H9 (cell line): ENCODE measurements around the gene RANGAP1. TPM values are rescaled to one million over a fixed set of nuclear protein-coding genes. Genes with fewer than 3 reads are reported as not detected.

Source experiments
- DNase-seq: peaks from one replicate; pipeline ENCODE4 v3.0.0-alpha.2; 2017
- H2AFZ ChIP-seq: one replicate; pipeline ENCODE4 v1.6.1; 2013; ENCODE audit warnings: mild to moderate bottlenecking, low read length, control low read depth, moderate library complexity
- H2AK5ac ChIP-seq: 2 replicates; pipeline ENCODE4 v1.6.1; 2013; ENCODE audit warnings: low read length, control low read depth, mixed read lengths; ENCODE audit not compliant: insufficient read length
- H2BK120ac ChIP-seq: one replicate; pipeline ENCODE4 v1.6.1; 2013; ENCODE audit warnings: low read depth, mild to moderate bottlenecking, low read length, control low read depth, inconsistent platforms; ENCODE audit not compliant: poor library complexity, severe bottlenecking
- H2BK12ac ChIP-seq: 2 replicates; pipeline ENCODE4 v1.6.1; 2013; ENCODE audit warnings: low read length, control low read depth, mixed read lengths, low read depth; ENCODE audit not compliant: insufficient read length
- H2BK15ac ChIP-seq: 2 replicates; pipeline ENCODE4 v1.6.1; 2013; ENCODE audit warnings: low read depth, low read length, control low read depth
- H2BK20ac ChIP-seq: one replicate; pipeline ENCODE4 v1.6.1; 2013; ENCODE audit warnings: low read depth, mild to moderate bottlenecking, low read length, control low read depth, inconsistent platforms; ENCODE audit not compliant: poor library complexity, severe bottlenecking
- H2BK5ac ChIP-seq: 2 replicates; pipeline ENCODE4 v1.6.1; 2013; ENCODE audit warnings: low read length, control low read depth, mixed read lengths; ENCODE audit not compliant: insufficient read length
- H3K14ac ChIP-seq: 2 replicates; pipeline ENCODE4 v1.6.1; 2013; ENCODE audit warnings: low read length, control low read depth; ENCODE audit not compliant: insufficient read depth
- H3K18ac ChIP-seq: 2 replicates; pipeline ENCODE4 v1.6.1; 2013; ENCODE audit warnings: low read depth, mild to moderate bottlenecking, mixed read lengths, low read length, control low read depth; ENCODE audit not compliant: insufficient read length
- H3K23ac ChIP-seq: 2 replicates; pipeline ENCODE4 v1.6.1; 2013; ENCODE audit warnings: low read length, control low read depth, mixed read lengths, low read depth; ENCODE audit not compliant: insufficient read length
- H3K23me2 ChIP-seq: 2 replicates; pipeline ENCODE4 v1.6.1; 2013; ENCODE audit warnings: low read depth, mild to moderate bottlenecking, mixed read lengths, low read length, control low read depth; ENCODE audit not compliant: insufficient read length, poor library complexity, severe bottlenecking
- H3K27ac ChIP-seq: 2 replicates; pipeline ENCODE4 v1.5.1; 2013; ENCODE audit warnings: low read length, control low read depth, mixed read lengths, low read depth; ENCODE audit not compliant: insufficient read length
- H3K27me3 ChIP-seq: 2 replicates; pipeline ENCODE4 v1.6.1; 2013; ENCODE audit warnings: low read length, control low read depth, inconsistent platforms; ENCODE audit not compliant: insufficient read depth
- H3K4ac ChIP-seq: 2 replicates; pipeline ENCODE4 v1.6.1; 2013; ENCODE audit warnings: low read depth, mild to moderate bottlenecking, control low read depth, inconsistent platforms, low read length, moderate library complexity
- H3K4me1 ChIP-seq: 2 replicates; pipeline ENCODE4 v1.6.1; 2013; ENCODE audit warnings: low read length, control low read depth, inconsistent platforms; ENCODE audit not compliant: insufficient read depth
- H3K4me2 ChIP-seq: 2 replicates; pipeline ENCODE4 v1.6.1; 2013; ENCODE audit warnings: low read length, control low read depth, mixed read lengths; ENCODE audit not compliant: insufficient read length, insufficient read depth
- H3K56ac ChIP-seq: 2 replicates; pipeline ENCODE4 v1.6.1; 2013; ENCODE audit warnings: low read depth, mild to moderate bottlenecking, mixed read lengths, low read length, control low read depth; ENCODE audit not compliant: insufficient read length
- H3K79me1 ChIP-seq: 2 replicates; pipeline ENCODE4 v1.6.1; 2013; ENCODE audit warnings: low read depth, mild to moderate bottlenecking, moderate library complexity, low read length, control low read depth, inconsistent platforms; ENCODE audit not compliant: insufficient read depth, poor library complexity, severe bottlenecking
- H3K79me2 ChIP-seq: 2 replicates; pipeline ENCODE4 v1.6.1; 2013; ENCODE audit warnings: low read length, control low read depth, inconsistent platforms; ENCODE audit not compliant: insufficient read depth
- H3K9ac ChIP-seq: 2 replicates; pipeline ENCODE4 v1.6.1; 2013; ENCODE audit warnings: low read length, control low read depth, mixed read lengths; ENCODE audit not compliant: insufficient read length; ENCODE audit errors: extremely low read depth
- H3K9me3 ChIP-seq: one replicate; pipeline ENCODE4 v1.6.1; 2013; ENCODE audit warnings: low read depth, low read length, inconsistent platforms; ENCODE audit not compliant: control insufficient read depth
- H3T11ph ChIP-seq: one replicate; pipeline ENCODE4 v1.6.1; 2013; ENCODE audit warnings: mild to moderate bottlenecking, low read length, control low read depth, inconsistent platforms
- H4K20me1 ChIP-seq: one replicate; pipeline ENCODE4 v1.6.1; 2013; ENCODE audit not compliant: control insufficient read depth, insufficient read length, insufficient read depth
- H4K5ac ChIP-seq: 2 replicates; pipeline ENCODE4 v1.6.1; 2013; ENCODE audit warnings: low read depth, mild to moderate bottlenecking, mixed read lengths, low read length, control low read depth; ENCODE audit not compliant: insufficient read length
- H4K8ac ChIP-seq: replicated peaks from 2 replicates; pipeline ENCODE4 v1.6.1; 2013; ENCODE audit warnings: low read length, control low read depth, mixed read lengths, low read depth; ENCODE audit not compliant: insufficient read length
- H4K91ac ChIP-seq: 2 replicates; pipeline ENCODE4 v1.6.1; 2013; ENCODE audit warnings: low read depth, mild to moderate bottlenecking, moderate library complexity, mixed read lengths, low read length, control low read depth; ENCODE audit not compliant: insufficient read length
- H3K27ac Mint-ChIP-seq, 3 experiments: 2 replicates in 2 of 3; 3 replicates in 1 of 3; pipeline ENCODE4 v1.8.0; 2020 to 2021; ENCODE audit warnings: mixed read lengths in 3 of 3, mild to moderate bottlenecking in 1 of 3, moderate library complexity in 1 of 3
- H3K27me3 Mint-ChIP-seq: 2 replicates; pipeline ENCODE4 v1.8.0; 2021; ENCODE audit warnings: low read depth, mild to moderate bottlenecking, moderate library complexity, mixed read lengths
- H3K36me3 Mint-ChIP-seq, 3 experiments: 2 replicates in 2 of 3; 3 replicates in 1 of 3; pipeline ENCODE4 v1.8.0; 2020 to 2021; ENCODE audit warnings: low read depth in 3 of 3, mixed read lengths in 3 of 3; ENCODE audit not compliant: insufficient read depth in 1 of 3
- H3K4me1 Mint-ChIP-seq, 2 experiments: 2 replicates each; pipeline ENCODE4 v1.8.0; 2020; ENCODE audit warnings: mixed read lengths in 2 of 2
- H3K4me3 Mint-ChIP-seq, 2 experiments: 2 replicates in 1 of 2; 3 replicates in 1 of 2; pipeline ENCODE4 v1.8.0; 2020 to 2021; ENCODE audit warnings: mild to moderate bottlenecking in 2 of 2, mixed read lengths in 2 of 2, moderate library complexity in 1 of 2
- H3K9me3 Mint-ChIP-seq, 2 experiments: 2 replicates in 1 of 2; 3 replicates in 1 of 2; pipeline ENCODE4 v1.8.0; 2020; ENCODE audit warnings: mild to moderate bottlenecking in 2 of 2, mixed read lengths in 2 of 2, moderate library complexity in 1 of 2
- CTCF ChIP-seq: fragments of 200-600 bp; sonication (generic); conservative IDR thresholded peaks from 3 replicates; pipeline ENCODE4 v1.8.0; 2021; ENCODE audit warnings: antibody characterized with exemption, mild to moderate bottlenecking
- WGBS: extraction: QIAGEN DNeasy Blood & Tissue Kit; methylation state at CpG from one replicate; pipeline ENCODE4 v1.1.7; 2013; ENCODE audit warnings: missing lambda C conversion rate, low lambda C conversion rate, mixed read lengths; ENCODE audit not compliant: insufficient read length; ENCODE audit errors: extremely low coverage; 5-methylcytosine and 5-hydroxymethylcytosine counted together
- total RNA-seq: library from RNA; stranded (reverse); gene quantifications from 2 replicates; pipeline ENCODE4 v1.2.1, GENCODE V29; 2021

Gene RANGAP1
- total RNA-seq, 1 experiment from 2014 or later, result 130 TPM

GRCh38 chr22:41215409-41215808 is 70.6 kb downstream of the RANGAP1 start:
- Histone ChIP-seq H3K4me1 (0 out of 2 replicates have a peak, but pooled peaks cover 3% of the 10 kb centered on the region), H3K79me2 (no peaks in the 10 kb centered on the region), H3K27me3 (no peaks in the 10 kb centered on the region), H3K4me2 (no peak overlapping the region), H3K56ac (no peak overlapping the region), H4K5ac (no peak overlapping the region), H4K8ac (no peak overlapping the region), H3K27ac (no peak overlapping the region), H2BK20ac (no peak overlapping the region), H4K20me1 (no peaks in the 10 kb centered on the region), H2BK120ac (no peak overlapping the region), H2BK5ac (no peak overlapping the region), H3K18ac (no peak overlapping the region), H2BK15ac (no peak overlapping the region), H4K91ac (no peak overlapping the region), H3K79me1 (no peaks in the 10 kb centered on the region), H2BK12ac (no peak overlapping the region), H3T11ph (no peak overlapping the region), H2AK5ac (no peak overlapping the region), H3K23ac (no peak overlapping the region), H2AFZ (no peak overlapping the region), H3K4ac (no peak overlapping the region), H3K9ac (no peak overlapping the region), H3K23me2 (no peaks in the 10 kb centered on the region), H3K14ac (no peak overlapping the region), H3K9me3 (no peaks in the 10 kb centered on the region)
- no peak for TF ChIP-seq CTCF
- H3K4me1 Mint-ChIP-seq, result peaks cover 16 to 17% of the 10 kb centered on the region in 2 experiments
- H3K4me3 Mint-ChIP-seq, result no peak overlapping the region
- H3K27me3 Mint-ChIP-seq, result no peaks in the 10 kb centered on the region
- DNase-seq, result no peak
- peaks cover 44 to 76% (median 72%) of the 10 kb centered on the region in 3 experiments for H3K36me3 Mint-ChIP-seq
- WGBS, result no CpG with 5 or more reads among the region's 10 CpGs
- no peak overlapping the region for H3K27ac Mint-ChIP-seq
- H3K9me3 Mint-ChIP-seq, result peaks cover 8 to 12% of the 10 kb centered on the region in 2 experiments
